ENCODE data around the gene PGBD1.

Gene PGBD1

DNA sequence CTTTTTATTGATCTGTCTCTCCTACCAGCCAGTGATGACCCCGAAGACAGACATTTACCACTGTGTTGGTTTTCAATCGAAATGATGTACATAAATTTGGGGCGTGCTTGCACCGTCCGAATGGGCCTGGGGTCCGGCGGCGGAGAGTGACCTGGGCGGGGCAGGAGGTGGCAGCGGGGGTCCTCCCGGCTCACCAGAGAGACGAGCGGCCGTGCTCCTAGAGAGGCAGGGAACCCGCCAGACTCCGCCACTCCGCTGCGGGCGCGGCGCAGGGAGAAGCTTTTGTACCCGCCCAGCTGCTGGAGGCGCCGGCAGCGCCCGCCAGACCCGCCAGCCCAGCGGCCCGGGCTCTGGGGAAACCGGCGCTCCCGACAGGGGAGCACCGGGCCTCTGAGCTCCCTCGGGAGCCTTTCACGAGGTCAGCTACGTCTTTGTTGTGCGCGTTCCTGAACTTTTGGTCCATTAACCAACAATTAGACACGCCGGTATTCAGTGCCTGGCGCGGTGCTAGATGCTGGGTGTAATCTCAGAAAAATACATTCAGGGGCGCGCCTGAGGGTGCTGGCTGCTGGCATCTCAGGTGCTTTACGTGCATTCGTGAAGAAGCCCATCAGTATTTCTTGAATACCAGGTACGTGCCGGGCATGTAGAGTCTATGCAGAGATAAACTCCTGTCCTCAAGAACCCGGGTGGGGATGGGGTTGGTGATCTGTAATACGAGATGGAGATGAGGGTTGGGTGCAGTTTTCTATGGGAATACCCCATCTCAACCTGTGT is at the start of gene PGBD1:
Gene PGBD1 (plus strand): TSS at position 285 of the 777 bp plus-strand sequence. CDS start 2,242 bp downstream, outside the sequence.
- peak; percentile 39 for DNase-seq

DNA sequence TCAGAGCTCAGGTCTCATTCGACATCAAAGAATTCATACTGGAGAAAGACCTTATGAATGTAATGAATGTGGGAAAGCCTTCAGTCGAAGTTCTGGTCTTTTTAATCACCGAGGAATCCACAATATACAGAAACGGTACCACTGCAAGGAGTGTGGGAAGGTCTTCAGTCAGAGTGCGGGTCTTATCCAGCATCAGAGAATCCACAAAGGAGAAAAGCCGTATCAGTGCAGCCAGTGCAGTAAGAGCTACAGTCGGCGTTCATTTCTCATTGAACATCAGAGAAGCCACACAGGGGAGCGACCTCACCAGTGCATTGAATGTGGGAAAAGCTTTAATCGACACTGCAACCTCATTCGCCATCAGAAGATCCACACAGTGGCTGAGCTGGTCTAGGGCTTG is 48.6 kb upstream of the PGBD1 start:
- no peak for DNase-seq

GRCh38 chr6:28235912-28236452 is 45.4 kb upstream of the PGBD1 start:
- no peak for DNase-seq

DNA sequence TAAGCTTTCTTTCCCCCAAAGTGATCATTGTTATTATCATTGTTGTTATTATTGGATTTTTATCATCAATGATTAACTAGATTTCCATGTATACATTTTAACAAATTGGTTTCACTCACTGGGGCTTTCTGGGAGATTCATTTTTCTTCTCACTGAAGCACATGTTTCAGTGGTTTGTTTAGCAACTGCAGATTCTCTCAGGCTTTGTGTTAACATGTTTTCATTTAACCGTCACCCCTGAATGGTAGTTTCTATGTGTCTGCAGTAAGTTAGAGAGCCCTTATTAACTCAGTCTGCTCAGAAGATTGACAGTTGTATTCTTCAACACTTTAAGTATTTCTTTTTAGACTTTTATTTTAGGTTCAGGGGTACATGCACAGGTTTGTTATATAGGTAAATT is 41.7 kb upstream of the PGBD1 start:
- DNase-seq: no peak

DNA sequence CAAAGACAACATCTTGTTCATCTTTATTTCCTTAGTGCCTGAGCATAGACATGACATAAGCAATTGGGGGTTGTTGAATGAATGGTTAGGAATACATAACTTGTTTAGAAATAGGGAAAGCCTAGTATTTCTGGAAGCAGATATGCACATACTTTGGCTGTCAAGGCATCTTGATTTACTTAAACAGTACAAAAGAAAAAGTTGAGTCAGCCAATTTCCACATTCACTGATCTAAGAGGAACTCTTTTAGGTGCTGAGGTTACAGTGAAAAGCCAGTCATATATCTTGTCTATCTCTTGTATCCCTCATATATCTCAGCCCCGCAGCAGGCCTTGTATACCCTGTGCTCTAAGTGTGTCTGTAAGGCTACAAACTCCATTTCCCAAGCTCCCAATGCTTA is 40.9 kb upstream of the PGBD1 start:
- no peak for DNase-seq

DNA sequence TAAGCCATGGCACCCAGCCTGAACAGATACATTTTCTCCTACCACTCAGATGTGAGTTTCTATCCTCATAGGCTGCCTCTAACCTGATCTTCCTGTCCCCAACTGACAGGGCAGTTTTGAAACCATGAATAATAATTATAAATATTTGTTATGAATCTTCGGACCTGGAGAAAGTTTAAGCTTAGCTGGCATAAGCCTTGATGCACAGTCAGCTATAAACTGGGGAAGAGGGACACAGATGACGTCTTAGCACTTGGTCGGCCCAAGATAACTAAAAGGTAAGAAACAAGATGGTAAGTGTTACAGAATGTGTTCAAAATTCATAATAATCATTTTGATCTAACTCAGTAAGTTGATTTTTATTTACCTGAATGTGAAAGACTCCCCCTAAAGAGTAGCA is 37.4 kb upstream of the PGBD1 start:
- DNase-seq: no peak

GRCh38 chr6:28245206-28245941 is 36.0 kb upstream of the PGBD1 start:
- DNase-seq: no peak

DNA sequence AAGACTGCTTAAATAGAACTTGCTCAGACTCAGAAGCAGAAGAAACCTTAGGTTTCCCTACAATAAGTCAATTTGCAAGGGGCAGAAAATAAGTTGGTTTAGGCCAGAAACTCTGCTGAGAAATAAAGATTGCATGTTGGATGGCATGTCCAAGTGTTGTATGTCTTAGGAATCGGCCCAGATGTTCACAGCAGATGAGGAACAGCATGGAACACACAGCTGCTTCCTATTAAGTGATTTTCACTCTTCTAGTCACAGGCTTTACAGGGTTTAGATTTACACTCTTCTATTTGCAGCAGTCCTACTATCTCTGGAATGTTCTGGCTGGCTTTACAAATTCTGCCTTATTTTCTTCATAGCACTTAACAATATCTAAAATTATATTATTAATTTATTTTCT is 32.5 kb upstream of the PGBD1 start:
- no peak for DNase-seq

- no peak for DNase-seq
Observed at GRCh38 chr6:28250747-28251146, 30.6 kb upstream of the PGBD1 start.

DNA sequence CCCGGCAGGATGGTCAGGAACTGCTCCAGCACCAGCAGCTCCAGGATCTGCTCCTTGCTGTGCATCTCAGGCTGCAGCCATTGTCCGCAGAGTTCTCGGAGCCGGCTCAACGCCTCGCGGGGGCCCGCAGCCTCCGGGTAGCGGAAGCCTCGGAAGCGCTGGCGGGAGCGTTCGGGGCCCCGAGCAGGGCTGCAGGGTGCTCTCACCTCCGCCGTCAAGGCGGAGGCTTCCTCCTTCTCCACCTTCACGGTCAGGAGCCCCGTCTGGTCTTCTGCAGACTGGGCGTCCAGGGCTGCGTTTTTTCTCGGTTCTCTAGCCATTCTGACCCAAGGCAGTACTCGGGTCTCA is 29.7 kb upstream of the PGBD1 start:
- DNase-seq: no peak

GRCh38 chr6:28252009-28252975 is 29.1 kb upstream of the PGBD1 start, which contains the start of gene ZKSCAN4:
ZKSCAN4 (minus strand) TSS chr6:28252269; CDS start chr6:28251980, 289 bp downstream.
- peak; percentile 88 for DNase-seq

- no peak for DNase-seq
Observed at GRCh38 chr6:28254121-28254519, 27.3 kb upstream of the PGBD1 start.

DNA sequence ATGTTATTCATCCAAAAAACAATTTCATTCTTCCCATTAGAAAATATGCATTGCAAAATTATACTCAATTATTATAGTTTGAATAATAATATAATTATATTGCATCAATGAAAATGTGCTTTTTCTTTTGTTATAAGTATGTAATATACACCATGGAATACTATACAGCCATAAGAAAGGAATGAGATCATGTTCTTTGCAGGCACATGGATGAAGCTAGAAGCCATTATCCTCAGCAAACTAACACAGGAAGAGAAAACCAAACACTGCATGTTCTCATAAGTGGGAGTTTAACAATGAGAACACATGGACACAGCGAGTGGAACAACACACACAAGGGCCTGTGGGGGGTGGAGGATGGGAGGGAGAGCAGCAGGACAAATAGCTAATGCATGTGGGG is 24.3 kb upstream of the PGBD1 start:
- DNase-seq: no peak

GRCh38 chr6:28258877-28259777 is 22.2 kb upstream of the PGBD1 start, which contains the start of gene NKAPL:
NKAPL (plus strand) TSS chr6:28259297; CDS start chr6:28259372, 75 bp downstream.
- DNase-seq: peak; percentile 57

- no peak for DNase-seq
Observed at GRCh38 chr6:28263922-28264321, 17.4 kb upstream of the PGBD1 start.

DNA sequence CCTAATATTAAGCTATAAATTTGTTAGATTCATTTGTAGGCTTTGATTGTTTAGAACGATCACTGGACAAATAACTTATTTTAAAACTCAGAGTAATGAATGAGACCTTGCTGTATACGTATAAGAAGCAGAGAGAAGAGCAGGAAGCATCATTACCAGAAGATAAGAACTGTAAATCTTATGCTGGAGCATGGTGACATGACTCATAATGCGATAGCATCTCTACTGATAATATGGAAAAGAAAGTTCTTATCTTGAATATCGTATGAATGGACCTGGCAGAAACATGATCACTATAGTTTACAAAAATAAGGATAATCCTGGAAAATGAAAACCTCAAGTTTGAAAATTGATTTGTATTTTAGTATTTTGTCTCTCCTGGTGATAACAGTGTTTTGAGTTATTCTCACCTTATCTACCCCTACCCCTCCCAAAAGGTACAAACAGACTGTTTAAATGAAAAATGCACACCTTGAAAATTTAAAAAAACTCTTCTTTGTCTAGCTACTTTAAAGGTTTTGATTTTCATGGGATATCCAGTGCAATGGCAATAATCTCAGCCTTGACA is 16.5 kb upstream of the PGBD1 start:
- DNase-seq: no peak

- DNase-seq: no peak
Observed at GRCh38 chr6:28266563-28266961, 14.8 kb upstream of the PGBD1 start.

DNA sequence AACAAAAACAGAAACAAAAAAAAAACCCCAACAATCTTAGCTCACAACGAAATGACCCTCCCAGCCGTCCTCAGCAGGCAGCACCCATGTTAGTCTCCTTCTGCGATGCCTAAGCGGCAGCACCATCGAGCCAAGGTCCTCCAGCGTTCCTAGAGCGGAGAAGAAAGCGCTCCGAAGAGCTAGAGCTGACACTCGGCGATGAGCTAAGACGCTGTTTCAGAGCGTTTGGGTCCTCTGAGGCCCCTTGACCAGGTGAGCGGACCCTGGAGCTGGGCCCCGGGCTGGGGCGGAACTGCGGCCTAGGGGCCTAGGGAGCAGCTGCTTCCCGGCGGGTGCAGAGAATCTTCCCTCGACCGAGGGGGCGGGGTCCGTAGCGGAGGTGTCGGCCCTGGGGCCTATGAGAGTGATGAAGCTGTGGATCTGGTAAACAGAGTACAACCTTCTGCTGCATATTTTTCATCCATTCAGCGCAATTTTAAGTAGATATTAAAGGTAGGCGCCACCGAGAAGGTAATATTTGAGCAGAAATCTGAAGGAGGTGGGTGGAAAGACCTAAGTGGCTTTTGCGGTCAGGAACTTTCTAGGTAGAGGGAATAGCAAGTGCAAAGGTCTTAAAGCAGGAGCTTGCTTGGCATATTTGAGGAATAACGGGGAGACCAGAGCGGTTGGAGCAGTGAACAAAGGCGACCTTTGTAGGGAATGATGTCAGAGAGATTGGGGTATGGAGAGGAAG is 14.2 kb upstream of the PGBD1 start, which contains the start of gene ZSCAN26:
Gene ZSCAN26 (plus strand): TSS at position 182 of the 733 bp plus-strand sequence. CDS start 4,777 bp downstream, outside the sequence.
- DNase-seq: peak; percentile 90

- DNase-seq: no peak
Observed at GRCh38 chr6:28267695-28268059, 13.7 kb upstream of the PGBD1 start.

GRCh38 chr6:28269492-28269891 is 11.9 kb upstream of the PGBD1 start:
- DNase-seq: no peak
